ENCODE results near the gene PDE4D. TPM values are rescaled to one million over a fixed set of nuclear protein-coding genes. Genes with fewer than 3 reads are reported as not detected.

Gene PDE4D
- total RNA-seq, 1 experiment from 2014 or later: 2.1 TPM

DNA sequence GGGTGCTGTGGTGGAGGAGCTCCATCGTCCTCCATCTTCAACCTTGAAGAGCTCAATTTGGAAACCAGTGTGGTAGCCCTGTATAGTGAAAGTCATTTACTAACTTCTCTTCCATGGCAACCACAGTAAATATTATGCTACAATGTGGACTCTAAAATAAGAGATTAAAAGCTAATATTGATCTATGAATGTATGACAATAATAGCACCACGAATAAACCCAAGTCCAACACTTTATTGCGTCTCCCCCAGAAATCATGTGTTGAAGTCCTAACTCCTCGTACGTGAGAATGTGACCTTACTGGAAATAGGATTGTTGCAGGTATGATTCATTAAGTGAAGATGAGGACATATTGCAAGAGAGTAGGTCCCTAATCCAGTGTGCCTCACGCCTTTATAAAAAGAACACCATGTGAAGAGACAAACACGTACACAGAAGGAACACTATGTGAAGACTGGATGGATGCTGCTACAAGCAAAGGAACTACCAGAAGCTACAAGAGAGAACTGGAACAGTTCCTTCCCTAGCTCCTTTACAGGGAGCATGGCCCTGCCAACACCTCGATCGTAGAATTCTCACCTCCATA lies 276.2 kb downstream of the PDE4D start:
- Mint-ChIP-seq H3K27ac (no peak overlapping the region), H3K4me1 (peaks cover 22 to 25% of the 10 kb centered on the region in 2 experiments), H3K27me3 (ENCODE audit: low read depth) (no peaks in the 10 kb centered on the region; the same call in 1 of the 2 replicates), H3K36me3 (ENCODE audit: insufficient read depth in 1 of 3, low read depth in 3 of 3) (no peaks in the 10 kb centered on the region; a peak in 2 of 7 replicates), H3K4me3 (no peak overlapping the region), H3K9me3 (peaks cover 0 to 2% of the 10 kb centered on the region in 2 experiments; a peak in 1 of 5 replicates)
- Histone ChIP-seq H2BK120ac (ENCODE audit: low read depth, low read length, poor library complexity, severe bottlenecking) (no peak overlapping the region), H2BK12ac (ENCODE audit: insufficient read length, low read depth, low read length) (no peak overlapping the region), H3K9ac (ENCODE audit: extremely low read depth, insufficient read length, low read length) (no peak overlapping the region), H3K27me3 (ENCODE audit: insufficient read depth, low read length) (no peaks in the 10 kb centered on the region), H3K23ac (ENCODE audit: insufficient read length, low read depth, low read length) (no peak overlapping the region), H4K20me1 (ENCODE audit: control insufficient read depth, insufficient read depth, insufficient read length) (no peaks in the 10 kb centered on the region), H2BK20ac (ENCODE audit: low read depth, low read length, poor library complexity, severe bottlenecking) (no peak overlapping the region), H4K5ac (ENCODE audit: insufficient read length, low read depth, low read length) (no peak overlapping the region), H3K4me2 (ENCODE audit: insufficient read depth, insufficient read length, low read length) (no peak overlapping the region), H3K79me2 (ENCODE audit: insufficient read depth, low read length) (no peaks in the 10 kb centered on the region), H2AFZ (ENCODE audit: low read length) (no peak overlapping the region), H4K91ac (ENCODE audit: insufficient read length, low read depth, low read length) (no peak overlapping the region), H3K79me1 (ENCODE audit: insufficient read depth, low read depth, low read length, poor library complexity, severe bottlenecking) (no peaks in the 10 kb centered on the region), H3K14ac (ENCODE audit: insufficient read depth, low read length) (no peak overlapping the region), H3K27ac (ENCODE audit: insufficient read length, low read depth, low read length) (no peak overlapping the region), H3K56ac (ENCODE audit: insufficient read length, low read depth, low read length) (no peak overlapping the region), H3K23me2 (ENCODE audit: insufficient read length, low read depth, low read length, poor library complexity, severe bottlenecking) (no peaks in the 10 kb centered on the region), H3K4ac (ENCODE audit: low read depth, low read length) (no peak overlapping the region), H2BK5ac (ENCODE audit: insufficient read length, low read length) (no peak overlapping the region), H3K18ac (ENCODE audit: insufficient read length, low read depth, low read length) (no peak overlapping the region), H3T11ph (ENCODE audit: low read length) (no peak overlapping the region), H2AK5ac (ENCODE audit: insufficient read length, low read length) (no peak overlapping the region), H3K4me1 (ENCODE audit: insufficient read depth, low read length) (no peaks in the 10 kb centered on the region; the same call in 1 of the 2 replicates), H4K8ac (replicated peaks; ENCODE audit: insufficient read length, low read depth, low read length) (no peak overlapping the region), H3K9me3 (ENCODE audit: control insufficient read depth, low read depth, low read length) (no peaks in the 10 kb centered on the region), H2BK15ac (ENCODE audit: low read depth, low read length) (no peak overlapping the region)
- DNase-seq: no peak
- WGBS (ENCODE audit: extremely low coverage, insufficient read length, low lambda C conversion rate): no CpG with 5 or more reads among the region's 9 CpGs
- TF ChIP-seq, protein P1, sequence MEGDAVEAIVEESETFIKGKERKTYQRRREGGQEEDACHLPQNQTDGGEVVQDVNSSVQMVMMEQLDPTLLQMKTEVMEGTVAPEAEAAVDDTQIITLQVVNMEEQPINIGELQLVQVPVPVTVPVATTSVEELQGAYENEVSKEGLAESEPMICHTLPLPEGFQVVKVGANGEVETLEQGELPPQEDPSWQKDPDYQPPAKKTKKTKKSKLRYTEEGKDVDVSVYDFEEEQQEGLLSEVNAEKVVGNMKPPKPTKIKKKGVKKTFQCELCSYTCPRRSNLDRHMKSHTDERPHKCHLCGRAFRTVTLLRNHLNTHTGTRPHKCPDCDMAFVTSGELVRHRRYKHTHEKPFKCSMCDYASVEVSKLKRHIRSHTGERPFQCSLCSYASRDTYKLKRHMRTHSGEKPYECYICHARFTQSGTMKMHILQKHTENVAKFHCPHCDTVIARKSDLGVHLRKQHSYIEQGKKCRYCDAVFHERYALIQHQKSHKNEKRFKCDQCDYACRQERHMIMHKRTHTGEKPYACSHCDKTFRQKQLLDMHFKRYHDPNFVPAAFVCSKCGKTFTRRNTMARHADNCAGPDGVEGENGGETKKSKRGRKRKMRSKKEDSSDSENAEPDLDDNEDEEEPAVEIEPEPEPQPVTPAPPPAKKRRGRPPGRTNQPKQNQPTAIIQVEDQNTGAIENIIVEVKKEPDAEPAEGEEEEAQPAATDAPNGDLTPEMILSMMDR (conservative IDR thresholded peaks at IDR 0.05): no peak
